ENCODE results near the gene UNC5B. TPM values are rescaled to one million over a fixed set of nuclear protein-coding genes. Genes with fewer than 3 reads are reported as not detected.

Gene UNC5B
- polyA plus RNA-seq, 1 donor (not counting 4 experiments of a cell fraction or from before 2014, with no cell fraction given) = 1.1 TPM

GRCh38 chr10:71202314-71202713 is 10.1 kb upstream of the UNC5B start:
- Histone ChIP-seq H3K36me3 (ENCODE audit: control insufficient read depth in 2 of 2, extremely low read depth in 1 of 2, insufficient read depth in 2 of 2, low read length in 2 of 2) (no peaks in the 10 kb centered on the region), H3K4me3 (ENCODE audit: control insufficient read depth in 2 of 3, extremely low read depth in 1 of 3, insufficient read depth in 2 of 3, low read depth in 1 of 3, low read length in 3 of 3) (no peak overlapping the region), H4K20me1 (ENCODE audit: control insufficient read depth, extremely low read depth, insufficient read depth, low read length) (no peaks in the 10 kb centered on the region), H3K27ac (ENCODE audit: control insufficient read depth, insufficient read depth, low read length) (no peak overlapping the region), H3K79me2 (ENCODE audit: control insufficient read depth, insufficient read depth, low read length) (no peaks in the 10 kb centered on the region), H3K9me1 (ENCODE audit: control insufficient read depth, extremely low read depth, insufficient read depth, low read length) (no peaks in the 10 kb centered on the region), H3K4me1 (ENCODE audit: control insufficient read depth, extremely low read depth, insufficient read depth, low read length) (no peaks in the 10 kb centered on the region), H3K27me3 (ENCODE audit: control insufficient read depth, extremely low read depth, insufficient read depth, low read length) (peaks cover 7% of the 10 kb centered on the region), H3K9me3 (ENCODE audit: control insufficient read depth, low read depth, low read length) (peaks cover 4% of the 10 kb centered on the region), H2AFZ (ENCODE audit: control insufficient read depth, low read length) (no peak overlapping the region), H3K9ac (ENCODE audit: control insufficient read depth, extremely low read depth, insufficient read depth, low read length) (no peak overlapping the region), H3K4me2 (ENCODE audit: control insufficient read depth, extremely low read depth, insufficient read depth, low read depth, low read length) (no peak overlapping the region)
- TF ChIP-seq EZH2 (IDR thresholded peaks at IDR 0.05; ENCODE audit: low read length) (no peak), CTCF (optimal IDR thresholded peaks at IDR 0.05 in 1 of 3, IDR thresholded peaks at IDR 0.05 in 1 of 3, conservative IDR thresholded peaks at IDR 0.05 in 1 of 3; ENCODE audit: extremely low read depth in 1 of 3, insufficient read depth in 2 of 3, low read length in 3 of 3) (no peak)
- FAIRE-seq (no peak), DNase-seq (ENCODE audit: low read depth, low spot score) (no peak)
- dilution Hi-C loops (cut with MboI; ENCODE audit: extremely low pct_ligation_motif_present, low sequenced_read_pairs) = no loop called here

- Histone ChIP-seq H4K20me1 (ENCODE audit: control insufficient read depth, extremely low read depth, insufficient read depth, low read length) (no peaks in the 10 kb centered on the region), H2AFZ (ENCODE audit: control insufficient read depth, low read length) (no peak overlapping the region), H3K9ac (ENCODE audit: control insufficient read depth, extremely low read depth, insufficient read depth, low read length) (no peak overlapping the region), H3K79me2 (ENCODE audit: control insufficient read depth, insufficient read depth, low read length) (no peaks in the 10 kb centered on the region), H3K36me3 (ENCODE audit: control insufficient read depth in 2 of 2, extremely low read depth in 1 of 2, insufficient read depth in 2 of 2, low read length in 2 of 2) (no peaks in the 10 kb centered on the region), H3K9me1 (ENCODE audit: control insufficient read depth, extremely low read depth, insufficient read depth, low read length) (no peaks in the 10 kb centered on the region), H3K27ac (ENCODE audit: control insufficient read depth, insufficient read depth, low read length) (no peak overlapping the region), H3K4me3 (ENCODE audit: control insufficient read depth in 2 of 3, extremely low read depth in 1 of 3, insufficient read depth in 2 of 3, low read depth in 1 of 3, low read length in 3 of 3) (no peak overlapping the region), H3K4me1 (ENCODE audit: control insufficient read depth, extremely low read depth, insufficient read depth, low read length) (no peaks in the 10 kb centered on the region), H3K27me3 (ENCODE audit: control insufficient read depth, extremely low read depth, insufficient read depth, low read length) (peaks cover 7% of the 10 kb centered on the region), H3K9me3 (ENCODE audit: control insufficient read depth, low read depth, low read length) (peaks cover 4% of the 10 kb centered on the region), H3K4me2 (ENCODE audit: control insufficient read depth, extremely low read depth, insufficient read depth, low read depth, low read length) (no peak overlapping the region)
- dilution Hi-C loops (cut with MboI; ENCODE audit: extremely low pct_ligation_motif_present, low sequenced_read_pairs) = no loop called here
- FAIRE-seq = no peak
- no peak for DNase-seq (ENCODE audit: low read depth, low spot score)
- no peak for TF ChIP-seq EZH2 (IDR thresholded peaks at IDR 0.05; ENCODE audit: low read length)
Observed at GRCh38 chr10:71203124-71203523, 9.2 kb upstream of the UNC5B start.

DNA sequence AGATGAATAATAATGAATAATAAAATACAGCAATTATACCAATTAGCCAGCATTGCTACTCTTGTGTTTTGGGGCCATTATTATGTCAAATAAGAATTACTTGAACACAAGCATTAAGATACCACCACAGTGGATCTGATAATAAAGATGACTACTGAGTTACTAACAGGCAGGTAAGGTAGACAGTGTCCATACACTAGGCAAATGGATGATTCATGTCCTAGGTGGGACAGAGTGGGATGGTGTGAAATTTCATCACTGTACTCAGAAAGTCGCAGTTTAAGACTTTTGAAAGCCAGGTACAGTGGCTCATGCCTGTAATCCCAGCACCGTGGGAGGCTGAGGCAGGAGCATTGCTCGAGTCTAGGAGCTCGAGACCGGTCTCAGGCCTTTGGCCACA is 8.7 kb upstream of the UNC5B start:
- Histone ChIP-seq H3K36me3 (ENCODE audit: control insufficient read depth in 2 of 2, extremely low read depth in 1 of 2, insufficient read depth in 2 of 2, low read length in 2 of 2) (no peaks in the 10 kb centered on the region), H4K20me1 (ENCODE audit: control insufficient read depth, extremely low read depth, insufficient read depth, low read length) (no peaks in the 10 kb centered on the region), H3K9me1 (ENCODE audit: control insufficient read depth, extremely low read depth, insufficient read depth, low read length) (no peaks in the 10 kb centered on the region), H3K27me3 (ENCODE audit: control insufficient read depth, extremely low read depth, insufficient read depth, low read length) (peaks cover 7% of the 10 kb centered on the region), H2AFZ (ENCODE audit: control insufficient read depth, low read length) (no peak overlapping the region), H3K4me3 (ENCODE audit: control insufficient read depth in 2 of 3, extremely low read depth in 1 of 3, insufficient read depth in 2 of 3, low read depth in 1 of 3, low read length in 3 of 3) (no peak overlapping the region), H3K4me1 (ENCODE audit: control insufficient read depth, extremely low read depth, insufficient read depth, low read length) (no peaks in the 10 kb centered on the region), H3K9ac (ENCODE audit: control insufficient read depth, extremely low read depth, insufficient read depth, low read length) (no peak overlapping the region), H3K27ac (ENCODE audit: control insufficient read depth, insufficient read depth, low read length) (no peak overlapping the region), H3K79me2 (ENCODE audit: control insufficient read depth, insufficient read depth, low read length) (no peaks in the 10 kb centered on the region), H3K9me3 (ENCODE audit: control insufficient read depth, low read depth, low read length) (peaks cover 2% of the 10 kb centered on the region), H3K4me2 (ENCODE audit: control insufficient read depth, extremely low read depth, insufficient read depth, low read depth, low read length) (no peak overlapping the region)
- TF ChIP-seq EZH2 (IDR thresholded peaks at IDR 0.05; ENCODE audit: low read length) = no peak
- no peak for TF ChIP-seq CTCF (optimal IDR thresholded peaks at IDR 0.05 in 1 of 3, IDR thresholded peaks at IDR 0.05 in 1 of 3, conservative IDR thresholded peaks at IDR 0.05 in 1 of 3; ENCODE audit: extremely low read depth in 1 of 3, insufficient read depth in 2 of 3, low read length in 3 of 3)
- dilution Hi-C loops (cut with MboI; ENCODE audit: extremely low pct_ligation_motif_present, low sequenced_read_pairs) = no loop called here
- DNase-seq (ENCODE audit: low read depth, low spot score) (no peak), FAIRE-seq (no peak)
